Inflammatory macrophage (primary cell): ENCODE results near the gene ARPP19.

Source experiments
- DNase-seq, 2 donors: peaks; one replicate each; pipeline ENCODE4 v3.0.0-alpha.2; 2020 to 2022

Gene ARPP19

GRCh38 chr15:52511084-52511483 lies 57.7 kb downstream of the ARPP19 start:
- DNase-seq, result no peak

- DNase-seq, result no peak
Observed at GRCh38 chr15:52509500-52510245, 59.2 kb downstream of the ARPP19 start.

- no peak for DNase-seq
Observed at GRCh38 chr15:52506549-52506948, 62.3 kb downstream of the ARPP19 start.

- DNase-seq, result peak; percentile 85 to 88
Observed at GRCh38 chr15:52505151-52505550, 63.7 kb downstream of the ARPP19 start.

- peak; percentile 71 to 78 for DNase-seq
Observed at GRCh38 chr15:52503788-52504496, 64.9 kb downstream of the ARPP19 start.

GRCh38 chr15:52502608-52503007 lies 66.2 kb downstream of the ARPP19 start:
- DNase-seq, result no peak

GRCh38 chr15:52499506-52499905 lies 69.3 kb downstream of the ARPP19 start:
- no peak for DNase-seq

- no peak for DNase-seq
Observed at GRCh38 chr15:52498706-52499105, 70.1 kb downstream of the ARPP19 start.
